IMR-90 (cell line): ENCODE data around the gene STX16. TPM values are rescaled to one million over a fixed set of nuclear protein-coding genes. Genes with fewer than 3 reads are reported as not detected.

Experiments used
- ATAC-seq: fragments of 200-7000 bp; cut with Tn5 transposase; 2 replicates; pipeline ENCODE4 v1.9.1; 2020; ENCODE audit warnings: low read depth, mild to moderate bottlenecking, moderate library complexity
- BruUV-seq: library from RNA; stranded (reverse); fragments of 400-500 nt; replicated peaks from 2 replicates; lab custom pipeline; 2021; lab: Mats Ljungman, UMichigan
- CTCF ChIA-PET: fragments of 300-600 bp; formaldehyde crosslinking; extraction: SDS; loops from one replicate; lab custom pipeline; 2021; ENCODE audit warnings: antibody characterized with exemption; lab: Yijun Ruan, JAX
- POLR2A ChIA-PET: fragments of 300-600 bp; sonication (Branson Sonifier 250); formaldehyde crosslinking; loops from one replicate; lab custom pipeline; 2022; ENCODE audit warnings: antibody characterized with exemption; ENCODE audit not compliant: unreplicated experiment; lab: Charles Lee
- DNase-seq: peaks from one replicate; pipeline ENCODE4 v3.0.0; 2013
- H2AFZ ChIP-seq: replicated peaks from 2 replicates; pipeline ENCODE3; 2013; ENCODE audit warnings: low read length, mild to moderate bottlenecking; ENCODE audit not compliant: poor library complexity
- H2AK5ac ChIP-seq: 2 replicates; pipeline ENCODE4 v1.6.1; 2013; ENCODE audit warnings: low read depth, low read length, inconsistent platforms
- H2AK9ac ChIP-seq: replicated peaks from 2 replicates; pipeline ENCODE3; 2013; ENCODE audit warnings: mild to moderate bottlenecking, low read depth, low read length, moderate library complexity; ENCODE audit not compliant: poor library complexity
- H2BK120ac ChIP-seq: 2 replicates; pipeline ENCODE4 v1.6.1; 2013; ENCODE audit warnings: low read depth, low read length, inconsistent platforms
- H2BK15ac ChIP-seq: 3 replicates; pipeline ENCODE4 v1.6.1; 2013; ENCODE audit warnings: low read depth, low read length, inconsistent platforms
- H2BK20ac ChIP-seq: 2 replicates; pipeline ENCODE4 v1.6.1; 2013; ENCODE audit warnings: low read depth, mild to moderate bottlenecking, inconsistent platforms, low read length, moderate library complexity
- H2BK5ac ChIP-seq: 2 replicates; pipeline ENCODE4 v1.6.1; 2013; ENCODE audit warnings: mild to moderate bottlenecking, low read depth, low read length, inconsistent platforms; ENCODE audit not compliant: poor library complexity, severe bottlenecking
- H3K14ac ChIP-seq: replicated peaks from 2 replicates; pipeline ENCODE4 v1.6.1; 2013; ENCODE audit warnings: low read depth, low read length, inconsistent platforms
- H3K18ac ChIP-seq: 2 replicates; pipeline ENCODE4 v1.6.1; 2013; ENCODE audit warnings: low read depth, low read length, control low read depth
- H3K23ac ChIP-seq: 2 replicates; pipeline ENCODE4 v1.6.1; 2013; ENCODE audit warnings: low read depth, low read length, inconsistent platforms
- H3K27ac ChIP-seq: 2 replicates; pipeline ENCODE4 v1.5.1; 2013; ENCODE audit warnings: mild to moderate bottlenecking, control low read depth, low read length; ENCODE audit not compliant: insufficient read depth
- H3K27me3 ChIP-seq: 2 replicates; pipeline ENCODE4 v1.6.1; 2013; ENCODE audit warnings: low read length; ENCODE audit not compliant: control insufficient read depth, insufficient read depth
- H3K36me3 ChIP-seq: 2 replicates; pipeline ENCODE4 v1.6.1; 2013; ENCODE audit warnings: low read length, mixed read lengths; ENCODE audit not compliant: control insufficient read depth, insufficient read depth
- H3K4ac ChIP-seq: 2 replicates; pipeline ENCODE4 v1.6.1; 2013; ENCODE audit warnings: low read depth, low read length, inconsistent platforms
- H3K4me1 ChIP-seq: 2 replicates; pipeline ENCODE4 v1.6.1; 2013; ENCODE audit warnings: low read length, mixed read lengths; ENCODE audit not compliant: control insufficient read depth, insufficient read depth
- H3K4me2 ChIP-seq: 2 replicates; pipeline ENCODE4 v1.6.1; 2013; ENCODE audit warnings: low read depth, mild to moderate bottlenecking, control low read depth, low read length, moderate library complexity
- H3K4me3 ChIP-seq: 2 replicates; pipeline ENCODE4 v1.5.1; 2013; ENCODE audit warnings: low read depth, mild to moderate bottlenecking, control low read depth, low read length, moderate library complexity; ENCODE audit not compliant: insufficient read depth
- H3K56ac ChIP-seq: 2 replicates; pipeline ENCODE4 v1.6.1; 2013; ENCODE audit warnings: low read length, inconsistent platforms; ENCODE audit not compliant: insufficient read depth; ENCODE audit errors: extremely low read depth
- H3K79me1 ChIP-seq, 2 experiments: 2 replicates each; pipeline ENCODE4 v1.6.1; 2013; ENCODE audit warnings: low read length in 2 of 2, inconsistent platforms in 1 of 2, low read depth in 1 of 2
- H3K9ac ChIP-seq: 2 replicates; pipeline ENCODE4 v1.6.1; 2013; ENCODE audit warnings: low read depth, low read length, control low read depth
- H3K9me1 ChIP-seq: 2 replicates; pipeline ENCODE4 v1.6.1; 2013; ENCODE audit warnings: low read length, inconsistent platforms; ENCODE audit not compliant: insufficient read depth
- H3K9me3 ChIP-seq: 2 replicates; pipeline ENCODE4 v1.6.1; 2013; ENCODE audit warnings: low read length; ENCODE audit not compliant: control insufficient read depth, insufficient read depth
- H4K20me1 ChIP-seq: 2 replicates; pipeline ENCODE4 v1.6.1; 2013; ENCODE audit warnings: low read length, inconsistent platforms; ENCODE audit not compliant: insufficient read depth
- H4K5ac ChIP-seq: 2 replicates; pipeline ENCODE4 v1.6.1; 2013; ENCODE audit warnings: mild to moderate bottlenecking, low read depth, low read length, control low read depth
- H4K8ac ChIP-seq, 2 experiments: 2 replicates each; pipeline ENCODE4 v1.6.1; 2013; ENCODE audit warnings: low read depth in 2 of 2, low read length in 2 of 2, control low read depth in 1 of 2, inconsistent platforms in 1 of 2
- H4K91ac ChIP-seq: 2 replicates; pipeline ENCODE4 v1.6.1; 2013; ENCODE audit warnings: low read depth, low read length, inconsistent platforms; ENCODE audit not compliant: insufficient read depth
- BHLHE40 ChIP-seq: fragments of 150-350 bp; IDR thresholded peaks from 2 replicates; pipeline ENCODE4 v1.6.1; 2016; ENCODE audit warnings: mild to moderate bottlenecking, low read depth, low read length
- CEBPB ChIP-seq: IDR thresholded peaks from 2 replicates; pipeline ENCODE4 v1.6.1; 2012; ENCODE audit warnings: low read depth, low read length, improper control_type of control experiment
- CHD1 ChIP-seq: IDR thresholded peaks from 2 replicates; pipeline ENCODE4 v1.6.1; 2012; ENCODE audit warnings: low read depth, low read length, improper control_type of control experiment
- ELK1 ChIP-seq: fragments of 150-350 bp; IDR thresholded peaks from 2 replicates; pipeline ENCODE4 v1.6.1; 2016; ENCODE audit warnings: low read depth, mild to moderate bottlenecking, low read length, moderate library complexity, borderline replicate concordance
- FOS ChIP-seq: fragments of 150-350 bp; IDR thresholded peaks from 2 replicates; pipeline ENCODE4 v1.6.1; 2016; ENCODE audit warnings: low read depth, low read length
- MAFK ChIP-seq: IDR thresholded peaks from 2 replicates; pipeline ENCODE4 v1.6.1; 2012; ENCODE audit warnings: low read depth, low read length, improper control_type of control experiment
- MAZ ChIP-seq: IDR thresholded peaks from 2 replicates; pipeline ENCODE4 v1.6.1; 2012; ENCODE audit warnings: low read depth, mild to moderate bottlenecking, low read length, improper control_type of control experiment, moderate library complexity, borderline replicate concordance
- POLR2A ChIP-seq: IDR thresholded peaks from 2 replicates; pipeline ENCODE4 v1.6.1; 2012; ENCODE audit warnings: mild to moderate bottlenecking, low read depth, low read length
- RAD21 ChIP-seq: IDR thresholded peaks from 2 replicates; pipeline ENCODE4 v1.6.1; 2012; ENCODE audit warnings: low read length, improper control_type of control experiment
- RFX5 ChIP-seq: IDR thresholded peaks from 2 replicates; pipeline ENCODE4 v1.8.0; 2012; ENCODE audit warnings: low read depth, mild to moderate bottlenecking, low read length, moderate library complexity
- SMC3 ChIP-seq: fragments of 150-350 bp; IDR thresholded peaks from 2 replicates; pipeline ENCODE4 v1.6.1; 2016; ENCODE audit warnings: low read depth, mild to moderate bottlenecking, antibody characterized with exemption, low read length, moderate library complexity
- WGBS, 2 experiments: methylation state at CpG; one replicate each; pipeline versions ENCODE4 v1.1.5 to v1.1.7; 2013; ENCODE audit warnings: missing lambda C conversion rate in 2 of 2; ENCODE audit not compliant: insufficient read length in 1 of 2; ENCODE audit errors: extremely low coverage in 2 of 2; 5-methylcytosine and 5-hydroxymethylcytosine counted together
- dilution Hi-C: fragments of 300-500 bp; cut with HindIII; formaldehyde crosslinking; loops from one replicate; pipeline ENCODE4 v1.14.3; 2018; ENCODE audit warnings: low sequenced_read_pairs; ENCODE audit not compliant: unreplicated experiment
- in situ Hi-C: fragments of 300-500 bp; cut with MboI; formaldehyde crosslinking; loops from 3 replicates; pipeline ENCODE4 v1.14.3; 2019; ENCODE audit warnings: low sequenced_read_pairs, inconsistent platforms, mixed read lengths
- intact Hi-C: fragments of 100-400 bp; cut with micrococcal nuclease; formaldehyde crosslinking; loops from 2 replicates; pipeline ENCODE4 v1.10.0; 2022
- polyA plus RNA-seq, 3 experiments: library from polyadenylated mRNA; depleted of rRNA; stranded (reverse); fragments of >200 nt; gene quantifications; 2 replicates each; pipeline ENCODE4 v1.2.3, GENCODE V29; 2012; ENCODE audit warnings: low replicate concordance in 1 of 3
- total RNA-seq: library from RNA; depleted of rRNA; stranded (reverse); fragments of >200 nt; gene quantifications from 2 replicates; pipeline ENCODE4 v1.2.3, GENCODE V29; 2012
- TF ChIP-seq, protein P1 (sequence below): fragments of 150-350 bp; IDR thresholded peaks from 2 replicates; pipeline ENCODE4 v1.6.1; 2017; ENCODE audit warnings: mild to moderate bottlenecking, antibody characterized with exemption, low read length, low read depth

The STX16 gene
- total and polyA plus RNA-seq, 2 of the 4 experiments (the other 2 are of a cell fraction), result 26.9 to 58.2 TPM

DNA sequence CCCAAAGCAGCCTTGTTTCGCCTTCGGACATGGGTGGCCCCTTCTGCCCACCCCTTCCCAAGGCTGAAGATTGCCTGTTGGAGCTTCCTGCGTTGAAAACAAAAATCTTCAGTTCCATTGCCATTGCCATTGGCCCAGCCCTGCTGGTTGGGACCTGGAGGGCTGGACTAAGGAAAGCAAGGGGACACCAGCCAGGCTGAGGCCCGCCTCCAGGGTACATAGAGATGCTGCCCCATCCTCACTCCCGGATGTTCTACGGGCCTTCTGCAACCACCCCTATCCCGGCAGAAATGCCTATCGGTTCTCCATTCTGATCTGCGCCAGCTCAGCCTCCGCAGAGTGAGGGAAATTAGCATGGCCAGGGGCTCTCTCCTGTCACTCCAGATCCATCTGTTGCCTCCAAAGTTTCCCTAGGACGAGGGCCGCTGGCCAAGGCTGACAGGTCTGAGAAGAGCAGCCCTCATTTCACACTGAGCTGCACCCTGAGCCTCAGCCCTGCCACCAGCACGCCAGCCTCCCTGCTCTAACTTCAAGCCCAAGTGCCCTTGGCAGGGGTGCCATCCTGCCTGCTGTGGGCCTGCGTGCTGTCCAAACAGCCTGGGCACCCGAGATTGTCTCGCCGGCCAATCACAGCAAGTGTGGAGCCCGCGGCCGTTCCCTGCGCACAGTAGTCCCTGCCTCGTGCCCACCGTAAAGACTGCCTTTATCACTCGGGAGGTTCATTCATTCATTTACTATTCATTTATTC is 13.4 kb upstream of the STX16 start (continued):
- no peak for TF ChIP-seq ELK1

- Histone ChIP-seq H3K27ac (no peak overlapping the region), H3K27me3 (no peaks in the 10 kb centered on the region), H3K4me2 (no peak overlapping the region), H2BK20ac (no peak overlapping the region), H4K8ac (no peak overlapping the region), H3K14ac (no peak overlapping the region), H3K9ac (no peak overlapping the region), H3K56ac (no peak overlapping the region), H3K9me1 (peaks cover 4% of the 10 kb centered on the region; the same call in 1 of the 2 replicates), H4K20me1 (no peaks in the 10 kb centered on the region), H3K23ac (no peak overlapping the region), H2AK9ac (no peak overlapping the region), H3K4me1 (peaks cover 17% of the 10 kb centered on the region), H2AK5ac (peak overlapping the region; percentile 10; the same call in 1 of the 2 replicates), H2BK15ac (no peak overlapping the region; the same call in 2 of the 3 replicates), H3K4ac (peak overlapping the region; percentile 13; the same call in 1 of the 2 replicates), H2BK5ac (no peak overlapping the region), H4K91ac (no peak overlapping the region), H3K4me3 (no peak overlapping the region), H3K36me3 (no peaks in the 10 kb centered on the region), H2AFZ (no peak overlapping the region), H3K18ac (no peak overlapping the region), H4K5ac (no peak overlapping the region), H3K79me1 (no peaks in the 10 kb centered on the region; a peak in 1 of 4 replicates), H2BK120ac (no peak overlapping the region), H3K9me3 (no peaks in the 10 kb centered on the region)
- BruUV-seq, result no TSS peak
- ChIA-PET CTCF (interaction anchor here (1.2 kb wide), 1 partner anchor 18 kb away, joined by 3 read pairs; no protein-coding TSS in a partner anchor), POLR2A (no interaction called here)
- intact Hi-C loops, result loop anchor here (5.0 kb wide), 1 partner anchor 126 kb away; no protein-coding TSS in a partner anchor
- dilution Hi-C loops, result no loop called here
- no CpG with 5 or more reads among the region's 7 CpGs for WGBS, 2 experiments
- in situ Hi-C loops, result no loop called here
- DNase-seq, result no peak
- ATAC-seq, result no peak
- no peak for TF ChIP-seq POLR2A
- no peak for TF ChIP-seq RAD21
- TF ChIP-seq CEBPB, result no peak
- TF ChIP-seq CHD1, result no peak
- TF ChIP-seq RFX5, result no peak
- no peak for TF ChIP-seq SMC3
- no peak for TF ChIP-seq MAFK
- TF ChIP-seq, protein P1, sequence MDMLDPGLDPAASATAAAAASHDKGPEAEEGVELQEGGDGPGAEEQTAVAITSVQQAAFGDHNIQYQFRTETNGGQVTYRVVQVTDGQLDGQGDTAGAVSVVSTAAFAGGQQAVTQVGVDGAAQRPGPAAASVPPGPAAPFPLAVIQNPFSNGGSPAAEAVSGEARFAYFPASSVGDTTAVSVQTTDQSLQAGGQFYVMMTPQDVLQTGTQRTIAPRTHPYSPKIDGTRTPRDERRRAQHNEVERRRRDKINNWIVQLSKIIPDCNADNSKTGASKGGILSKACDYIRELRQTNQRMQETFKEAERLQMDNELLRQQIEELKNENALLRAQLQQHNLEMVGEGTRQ, result no peak
- no peak for TF ChIP-seq FOS
- TF ChIP-seq MAZ, result no peak
- no peak for TF ChIP-seq ELK1
- TF ChIP-seq BHLHE40, result no peak
Measured at GRCh38 chr20:58638467-58639181, 12.5 kb upstream of the STX16 start.
